ENCODE measurements around the gene JMJD1C.

Gene JMJD1C

DNA sequence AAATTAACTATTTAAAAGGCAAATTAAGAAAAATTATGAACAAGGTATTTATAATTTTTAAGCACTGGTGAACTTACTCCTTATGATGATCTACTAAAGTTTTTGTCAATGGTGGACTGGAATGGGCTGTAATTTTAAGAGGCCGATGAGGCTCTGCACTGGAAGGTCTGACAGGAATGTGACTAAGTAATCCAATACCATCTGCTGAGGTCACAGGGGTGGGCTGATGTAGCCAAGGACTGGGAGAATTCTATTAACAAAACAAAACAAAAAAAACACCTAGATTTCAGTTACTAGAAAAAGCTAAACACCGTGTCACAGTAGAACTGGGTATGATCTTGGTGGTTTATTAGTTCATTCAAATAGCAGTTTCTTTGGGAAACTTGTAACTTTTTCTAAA is 256.8 kb downstream of the JMJD1C start:
- peaks cover 87% of the 10 kb centered on the region for H4K20me1 ChIP-seq (ENCODE audit: insufficient read depth, low read length)
- H3K36me3 ChIP-seq (replicated peaks; ENCODE audit: low read depth, low read length) = peaks cover 48% of the 10 kb centered on the region
- peaks cover 41% of the 10 kb centered on the region for H3K4me1 ChIP-seq (ENCODE audit: low read length)
- no peak for TF ChIP-seq EZH2phosphoT487 (IDR thresholded peaks at IDR 0.05; ENCODE audit: low read depth)
- no peak for TF ChIP-seq CTCF (IDR thresholded peaks at IDR 0.05; ENCODE audit: low read depth, low read length)
- no peak overlapping the region for H3K27ac ChIP-seq (ENCODE audit: low read length)
- no peak overlapping the region for H3K9ac ChIP-seq (ENCODE audit: low read length)
- H3K9me3 ChIP-seq (ENCODE audit: insufficient read depth, low read length) = no peaks in the 10 kb centered on the region
- no peak overlapping the region for H3K4me3 ChIP-seq (ENCODE audit: low read length)
- peaks cover 70% of the 10 kb centered on the region for H3K79me2 ChIP-seq (ENCODE audit: low read length)
- no peak overlapping the region for H3K4me2 ChIP-seq (ENCODE audit: low read length)
- no peak overlapping the region for H2AFZ ChIP-seq (ENCODE audit: low read depth, low read length)
- H3K27me3 ChIP-seq (ENCODE audit: low read depth, low read length) = no peaks in the 10 kb centered on the region

- peaks cover 83% of the 10 kb centered on the region for H4K20me1 ChIP-seq (ENCODE audit: insufficient read depth, low read length)
- H3K79me2 ChIP-seq (ENCODE audit: low read length) = peaks cover 59% of the 10 kb centered on the region
- H3K27ac ChIP-seq (ENCODE audit: low read length) = peak overlapping the region; percentile 55
- 0 out of 2 replicates have a peak overlapping the region, but pooled peaks have one; percentile 6 for H3K4me3 ChIP-seq (ENCODE audit: low read length)
- no peaks in the 10 kb centered on the region for H3K9me3 ChIP-seq (ENCODE audit: insufficient read depth, low read length)
- peaks cover 41% of the 10 kb centered on the region for H3K4me1 ChIP-seq (ENCODE audit: low read length)
- no peak overlapping the region for H3K9ac ChIP-seq (ENCODE audit: low read length)
- TF ChIP-seq EZH2phosphoT487 (IDR thresholded peaks at IDR 0.05; ENCODE audit: low read depth) (no peak), CTCF (IDR thresholded peaks at IDR 0.05; ENCODE audit: low read depth, low read length) (no peak)
- H3K4me2 ChIP-seq (ENCODE audit: low read length) = peak overlapping the region; percentile 55
- no peak overlapping the region for H2AFZ ChIP-seq (ENCODE audit: low read depth, low read length)
- peaks cover 36% of the 10 kb centered on the region for H3K36me3 ChIP-seq (replicated peaks; ENCODE audit: low read depth, low read length)
- no peaks in the 10 kb centered on the region for H3K27me3 ChIP-seq (ENCODE audit: low read depth, low read length)
These were observed 258.6 kb downstream of the JMJD1C start for GRCh38 chr10:63206997-63207811.

DNA sequence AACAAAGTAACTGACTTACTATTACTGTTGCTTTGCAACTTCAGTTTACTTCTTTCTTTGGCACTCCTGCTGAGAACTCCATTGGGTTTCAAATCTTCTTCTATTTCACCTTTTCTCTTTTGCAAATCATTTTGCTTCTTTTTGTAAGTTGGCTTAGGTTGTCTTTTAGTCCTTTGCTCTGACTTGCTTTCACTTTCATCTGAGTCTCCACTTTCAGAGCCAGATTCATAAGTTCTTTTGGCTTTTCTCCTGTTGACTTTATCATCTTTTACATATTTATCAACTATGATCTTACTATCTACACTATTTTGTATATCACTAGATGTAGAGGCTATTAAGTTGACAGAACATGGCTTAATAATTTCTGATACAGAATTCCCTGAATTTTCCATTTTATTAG is 259.2 kb downstream of the JMJD1C start:
- Histone ChIP-seq H3K79me2 (ENCODE audit: low read length) (peaks cover 52% of the 10 kb centered on the region), H3K9me3 (ENCODE audit: insufficient read depth, low read length) (no peaks in the 10 kb centered on the region), H3K4me1 (ENCODE audit: low read length) (peaks cover 41% of the 10 kb centered on the region), H3K9ac (ENCODE audit: low read length) (no peak overlapping the region), H4K20me1 (ENCODE audit: insufficient read depth, low read length) (peaks cover 78% of the 10 kb centered on the region), H2AFZ (ENCODE audit: low read depth, low read length) (no peak overlapping the region), H3K36me3 (replicated peaks; ENCODE audit: low read depth, low read length) (peaks cover 30% of the 10 kb centered on the region), H3K4me3 (ENCODE audit: low read length) (0 out of 2 replicates have a peak overlapping the region, but pooled peaks have one; percentile 6), H3K27me3 (ENCODE audit: low read depth, low read length) (no peaks in the 10 kb centered on the region), H3K4me2 (ENCODE audit: low read length) (peak overlapping the region; percentile 55), H3K27ac (ENCODE audit: low read length) (peak overlapping the region; percentile 55)
- no peak for TF ChIP-seq CTCF (IDR thresholded peaks at IDR 0.05; ENCODE audit: low read depth, low read length)
- TF ChIP-seq EZH2phosphoT487 (IDR thresholded peaks at IDR 0.05; ENCODE audit: low read depth) = no peak

- TF ChIP-seq CTCF (IDR thresholded peaks at IDR 0.05; ENCODE audit: low read depth, low read length) (no peak), EZH2phosphoT487 (IDR thresholded peaks at IDR 0.05; ENCODE audit: low read depth) (no peak)
- Histone ChIP-seq H3K27me3 (ENCODE audit: low read depth, low read length) (no peaks in the 10 kb centered on the region), H3K79me2 (ENCODE audit: low read length) (peaks cover 41% of the 10 kb centered on the region), H3K36me3 (replicated peaks; ENCODE audit: low read depth, low read length) (peaks cover 27% of the 10 kb centered on the region), H3K4me1 (ENCODE audit: low read length) (peaks cover 50% of the 10 kb centered on the region), H3K4me2 (ENCODE audit: low read length) (peak overlapping the region; percentile 55; the same call in 1 of the 2 replicates), H2AFZ (ENCODE audit: low read depth, low read length) (no peak overlapping the region), H3K9ac (ENCODE audit: low read length) (no peak overlapping the region), H3K27ac (ENCODE audit: low read length) (no peak overlapping the region), H3K9me3 (ENCODE audit: insufficient read depth, low read length) (no peaks in the 10 kb centered on the region), H3K4me3 (ENCODE audit: low read length) (no peak overlapping the region), H4K20me1 (ENCODE audit: insufficient read depth, low read length) (peaks cover 73% of the 10 kb centered on the region)
These were observed 260.4 kb downstream of the JMJD1C start for GRCh38 chr10:63205421-63205820.
